SK-MEL-5 (cell line): ENCODE data around the gene CCDC88B. TPM values are rescaled to one million over a fixed set of nuclear protein-coding genes. Genes with fewer than 3 reads are reported as not detected.

Source experiments
- DNase-seq: peaks from one replicate; pipeline ENCODE4 v3.0.0-alpha.2; 2016; ENCODE audit warnings: low read depth, low spot score
- in situ Hi-C: cut with HindIII; loops from 2 replicates; pipeline ENCODE4 v1.10.0; 2016; ENCODE audit warnings: low sequenced_read_pairs, high pct_unique_total_duplicates, low pct_unique_long_range_greater_than_20kb
- total RNA-seq: library from RNA; depleted of rRNA; stranded (reverse); fragments of >200 nt; shearing (Covaris generic); gene quantifications from 2 replicates; pipeline ENCODE4 v1.2.3, GENCODE V29; 2014

CCDC88B gene
- total RNA-seq, 1 experiment from 2014 or later = 2.0 TPM

- DNase-seq = no peak
- in situ Hi-C loops = no loop called here
These were observed 13.2 kb downstream of the CCDC88B start for GRCh38 chr11:64352995-64353714.

GRCh38 chr11:64353715-64354506 lies 13.9 kb downstream of the CCDC88B start:
- in situ Hi-C loops = no loop called here
- no peak for DNase-seq

GRCh38 chr11:64355078-64355940 lies 15.3 kb downstream of the CCDC88B start:
- DNase-seq = peak; percentile 72
- in situ Hi-C loops = no loop called here

GRCh38 chr11:64356498-64357411 lies 16.8 kb downstream of the CCDC88B start:
- in situ Hi-C loops = no loop called here
- peak; percentile 84 for DNase-seq

GRCh38 chr11:64357446-64357845 lies 17.4 kb downstream of the CCDC88B start:
- in situ Hi-C loops = no loop called here
- no peak for DNase-seq

- in situ Hi-C loops = no loop called here
- DNase-seq = no peak
These were observed 18.0 kb downstream of the CCDC88B start for GRCh38 chr11:64357904-64358535.

- no peak for DNase-seq
- in situ Hi-C loops = no loop called here
These were observed 18.5 kb downstream of the CCDC88B start for GRCh38 chr11:64358536-64358906.

GRCh38 chr11:64358907-64359711 lies 19.1 kb downstream of the CCDC88B start, which contains the start of gene RPS6KA4:
TSS of gene RPS6KA4 (plus strand) at chr11:64359162. CDS start at chr11:64359236, 74 bp downstream.
- in situ Hi-C loops = no loop called here
- DNase-seq = peak; percentile 59

- in situ Hi-C loops = no loop called here
- no peak for DNase-seq
These were observed 19.9 kb downstream of the CCDC88B start for GRCh38 chr11:64359712-64360445.

GRCh38 chr11:64360448-64360921 lies 20.5 kb downstream of the CCDC88B start:
- in situ Hi-C loops = no loop called here

GRCh38 chr11:64361659-64362058 lies 21.7 kb downstream of the CCDC88B start:
- no peak for DNase-seq
- in situ Hi-C loops = no loop called here

More at GRCh38 chr11:64360448-64360921, 20.5 kb downstream of the CCDC88B start:
- DNase-seq = no peak

GRCh38 chr11:64362339-64362738 lies 22.3 kb downstream of the CCDC88B start:
- DNase-seq = no peak
- in situ Hi-C loops = no loop called here

GRCh38 chr11:64364435-64364834 lies 24.4 kb downstream of the CCDC88B start:
- DNase-seq = no peak
- in situ Hi-C loops = no loop called here

GRCh38 chr11:64364911-64365310 lies 24.9 kb downstream of the CCDC88B start:
- DNase-seq = no peak
- in situ Hi-C loops = no loop called here

GRCh38 chr11:64366751-64367150 lies 26.7 kb downstream of the CCDC88B start:
- no peak for DNase-seq
- in situ Hi-C loops = no loop called here
